Measurements from ENCODE around the gene BTBD9.

BTBD9 gene

DNA sequence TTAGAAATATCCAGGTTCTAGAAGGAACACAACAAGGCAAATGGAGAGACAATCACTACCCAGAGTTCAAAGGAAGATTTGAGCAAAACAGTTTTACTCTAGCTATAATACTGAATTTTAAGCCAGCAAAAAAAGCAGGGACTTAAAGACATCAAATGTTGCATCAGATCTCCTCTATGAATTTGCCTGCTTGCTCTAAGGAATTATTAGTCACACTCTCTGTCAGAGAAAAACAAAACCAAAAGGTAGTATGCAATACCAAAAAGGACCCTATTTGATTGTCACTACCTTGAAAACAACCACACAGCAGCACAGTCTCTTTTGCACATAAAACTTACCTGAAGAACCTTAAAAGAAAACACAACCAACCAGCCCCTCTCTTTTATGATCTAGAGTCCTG lies 46.3 kb downstream of the BTBD9 start:
- no peak for FAIRE-seq

DNA sequence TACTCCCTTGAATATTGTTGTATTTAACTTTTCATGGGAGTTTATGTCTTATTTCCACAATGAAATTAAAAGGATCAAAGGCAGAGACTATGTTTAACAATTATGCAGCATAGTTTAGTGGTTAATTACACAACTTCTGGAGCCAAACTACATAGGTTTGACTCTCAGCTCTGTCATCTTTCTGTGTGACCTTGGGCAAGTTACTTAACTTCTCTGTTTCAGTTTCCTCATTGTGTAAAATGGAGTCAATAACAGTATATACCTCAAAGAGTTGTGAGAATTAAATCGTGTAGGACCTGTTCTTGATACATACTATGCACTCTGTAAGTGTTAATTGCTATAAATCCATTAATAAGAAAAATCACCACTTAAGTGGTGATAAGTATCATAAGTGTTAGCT lies 48.3 kb downstream of the BTBD9 start:
- no peak for FAIRE-seq

DNA sequence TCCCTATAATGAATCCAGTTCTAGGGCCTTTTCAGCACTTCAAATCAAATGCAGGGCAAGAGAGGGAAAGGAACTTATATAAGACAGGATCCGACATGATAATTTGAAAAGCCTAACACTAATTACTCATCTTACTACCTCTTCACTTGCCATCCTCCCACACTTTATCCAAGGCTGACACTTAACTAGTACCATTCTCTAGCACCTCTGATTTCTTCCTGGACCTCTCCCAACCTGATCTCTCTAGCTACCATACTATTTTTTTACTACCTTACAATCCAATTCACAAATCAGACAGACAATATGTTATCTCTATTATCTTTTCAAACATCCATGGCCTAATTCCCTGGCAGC lies 50.4 kb downstream of the BTBD9 start:
- FAIRE-seq = no peak

DNA sequence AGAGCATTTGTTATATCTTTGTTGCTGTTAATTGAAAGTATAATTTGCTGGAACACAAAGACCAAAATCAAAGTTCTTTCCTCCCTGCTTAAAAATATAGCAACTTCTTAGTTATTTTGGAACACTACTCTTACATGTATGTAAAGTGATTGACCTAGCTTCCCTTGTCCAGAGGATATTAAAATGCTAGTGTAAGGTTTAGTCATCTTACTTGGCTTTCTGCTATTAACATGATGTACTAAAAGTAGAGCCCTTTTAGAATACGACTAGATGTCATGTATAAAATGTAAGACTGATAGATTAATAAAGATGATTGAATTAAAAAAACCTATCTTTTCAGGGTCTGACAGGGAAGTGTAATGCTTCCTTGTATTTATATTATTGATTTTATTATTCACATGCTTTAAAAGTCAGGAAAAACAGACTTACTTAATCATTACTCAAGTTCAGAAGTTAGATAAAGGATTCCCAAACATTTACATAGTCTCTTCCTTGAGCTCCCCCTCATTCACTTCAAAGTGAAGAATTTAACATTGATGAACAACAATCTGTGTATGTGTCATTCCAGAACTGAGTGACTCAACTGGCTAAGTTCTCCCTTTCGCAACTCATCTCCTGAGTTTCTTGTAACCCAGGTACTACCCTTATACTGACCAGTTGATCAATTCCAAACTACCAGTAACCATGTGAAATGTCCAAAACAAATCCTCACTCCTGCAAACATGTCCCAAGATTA lies 50.9 kb downstream of the BTBD9 start:
- no peak for FAIRE-seq

DNA sequence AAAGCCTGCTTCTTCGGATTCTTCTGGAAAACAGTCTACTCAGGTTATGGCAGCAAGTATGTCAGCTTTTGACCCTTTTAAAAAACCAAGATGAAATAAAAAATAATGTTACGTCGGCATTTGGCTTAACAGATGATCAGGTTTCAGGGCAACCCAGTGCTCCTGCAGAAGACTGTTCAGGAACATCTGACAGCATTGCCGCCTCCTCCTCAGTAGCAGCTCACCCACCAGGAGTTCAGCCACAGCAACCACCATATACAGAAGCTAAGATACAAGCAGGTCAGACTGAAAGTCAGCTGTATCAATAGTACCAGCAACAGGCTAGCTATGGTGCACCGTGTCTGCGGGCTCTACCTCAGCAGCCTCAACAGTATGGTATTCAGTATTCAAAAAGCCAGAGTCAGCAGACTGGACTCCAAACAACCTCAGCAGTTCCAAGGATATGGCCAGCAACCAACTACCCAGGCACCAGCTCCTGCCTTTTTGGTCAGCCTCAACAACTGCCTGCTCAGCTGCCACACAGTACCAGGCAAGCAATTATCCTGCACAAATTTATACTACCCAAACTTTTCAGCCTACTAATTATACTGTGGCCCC lies 51.9 kb downstream of the BTBD9 start:
- no peak for FAIRE-seq

DNA sequence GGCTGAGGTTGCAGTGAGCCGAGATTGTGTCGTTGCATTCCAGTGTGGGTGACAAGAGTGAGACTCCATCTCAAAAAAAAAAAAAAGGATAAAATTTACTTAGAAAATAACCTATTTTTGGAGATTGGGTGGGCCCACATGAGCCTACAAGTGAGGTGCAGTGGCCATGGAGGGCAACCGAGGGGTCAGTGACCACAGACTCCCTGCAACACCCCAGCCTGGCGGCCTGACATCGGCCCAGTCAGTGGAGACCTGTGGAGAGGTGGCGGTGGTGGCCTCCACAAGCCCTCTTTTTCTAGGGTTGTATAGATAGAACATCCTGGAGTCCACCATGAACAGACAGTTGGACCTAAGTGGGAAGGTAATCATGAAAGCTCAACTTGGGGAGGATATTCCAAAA lies 52.7 kb downstream of the BTBD9 start:
- no peak for FAIRE-seq

DNA sequence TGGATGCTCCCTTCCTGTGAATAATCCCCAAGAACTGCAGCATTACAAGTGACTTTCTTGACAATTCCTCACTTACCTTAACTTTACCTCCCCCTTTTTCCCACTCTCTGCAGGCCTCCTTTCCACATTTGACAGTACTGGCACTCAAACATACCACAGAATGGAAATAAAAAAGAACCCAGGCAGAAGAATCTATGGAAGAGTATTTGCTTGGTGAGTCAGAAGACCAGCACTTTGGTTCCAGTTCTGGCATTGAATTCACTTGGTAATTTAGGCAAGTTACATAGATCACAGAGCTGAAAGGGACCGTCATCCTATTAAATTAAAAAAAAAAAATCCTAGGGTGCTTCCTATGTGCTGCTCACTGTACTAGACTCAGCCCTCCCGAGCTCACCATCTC lies 55.0 kb downstream of the BTBD9 start:
- FAIRE-seq = no peak

DNA sequence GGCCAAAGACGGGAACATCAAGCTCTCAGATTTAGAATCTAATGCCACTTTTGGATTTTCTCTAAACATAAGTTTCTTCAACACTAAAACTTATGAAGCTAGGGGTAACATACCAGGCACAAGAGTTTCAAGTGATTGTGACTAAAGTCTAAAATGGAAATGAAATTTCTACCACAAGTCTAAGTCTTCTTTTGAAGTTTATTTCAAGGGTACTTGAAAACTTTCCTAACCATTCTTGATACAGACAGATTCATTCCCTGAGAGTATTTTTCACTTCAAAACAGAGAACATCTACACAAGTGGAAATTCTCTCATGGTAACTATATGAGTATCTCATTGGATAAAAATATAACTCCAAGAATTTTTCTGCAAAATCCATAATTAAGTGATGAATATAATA lies 56.2 kb downstream of the BTBD9 start:
- no peak for FAIRE-seq

DNA sequence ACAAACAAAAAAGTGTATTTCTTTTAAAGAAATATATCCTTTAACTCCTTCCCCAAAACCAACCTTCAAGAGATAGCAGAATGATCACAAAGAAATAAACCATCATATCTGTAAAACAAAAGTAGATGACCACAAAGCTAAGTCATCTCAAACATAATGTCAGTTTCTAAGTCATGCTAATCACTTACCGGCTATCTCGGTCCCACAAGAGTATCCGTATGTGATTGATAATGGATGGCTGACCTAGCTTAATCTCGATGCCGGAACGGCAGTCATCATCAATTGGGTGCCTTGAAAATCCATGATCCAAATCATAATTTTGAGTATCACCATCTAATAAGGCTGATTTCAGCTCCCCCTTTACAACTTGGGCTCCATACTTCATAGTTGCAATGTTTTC lies 59.7 kb downstream of the BTBD9 start:
- FAIRE-seq = no peak

DNA sequence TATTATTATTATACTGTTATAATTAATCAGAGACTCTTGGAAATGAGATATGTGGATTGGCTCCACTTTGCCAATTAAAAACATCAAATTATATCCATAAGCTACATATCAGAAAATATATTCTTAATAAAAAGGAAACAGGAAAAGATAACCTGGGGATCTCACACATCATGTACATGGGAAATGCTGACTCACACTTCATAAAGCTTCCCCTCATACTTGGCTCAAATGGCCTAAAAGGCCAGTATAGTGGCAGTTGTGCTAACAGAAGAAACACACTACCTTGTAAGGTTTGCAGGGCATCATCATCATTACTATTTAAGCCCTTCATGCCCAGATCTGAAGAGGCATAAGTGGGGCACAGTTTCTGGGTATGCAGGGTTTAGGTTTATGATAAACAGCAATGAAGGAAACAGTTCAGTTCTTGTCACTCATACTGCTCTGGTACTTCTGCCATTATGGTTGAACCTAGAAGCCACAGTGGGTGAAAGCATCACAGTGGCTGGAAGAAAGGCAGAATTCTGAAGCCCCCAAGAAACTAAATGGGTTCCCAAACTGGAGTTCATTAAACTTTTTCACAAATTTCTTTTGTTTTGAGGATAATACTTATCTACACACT lies 60.6 kb downstream of the BTBD9 start:
- FAIRE-seq = no peak

DNA sequence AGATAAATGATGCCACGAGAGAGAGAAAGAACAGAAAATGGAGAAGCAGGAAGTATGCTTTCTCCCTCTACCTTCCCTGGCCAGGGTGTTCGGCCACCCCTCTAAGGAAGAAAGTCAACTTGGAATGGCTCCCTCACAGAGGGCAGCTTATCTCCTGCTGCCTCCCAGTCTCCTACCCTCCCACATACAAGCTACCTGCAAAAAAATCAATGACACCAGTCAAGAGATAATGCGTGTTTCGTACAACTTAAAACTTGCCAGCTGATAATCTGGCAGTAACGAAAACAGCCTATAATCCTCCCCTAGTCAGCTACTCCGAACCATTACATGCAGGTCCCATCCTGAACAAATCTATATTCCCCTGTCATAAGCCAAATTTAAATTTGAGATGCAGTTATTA lies 61.7 kb downstream of the BTBD9 start:
- no peak for FAIRE-seq

DNA sequence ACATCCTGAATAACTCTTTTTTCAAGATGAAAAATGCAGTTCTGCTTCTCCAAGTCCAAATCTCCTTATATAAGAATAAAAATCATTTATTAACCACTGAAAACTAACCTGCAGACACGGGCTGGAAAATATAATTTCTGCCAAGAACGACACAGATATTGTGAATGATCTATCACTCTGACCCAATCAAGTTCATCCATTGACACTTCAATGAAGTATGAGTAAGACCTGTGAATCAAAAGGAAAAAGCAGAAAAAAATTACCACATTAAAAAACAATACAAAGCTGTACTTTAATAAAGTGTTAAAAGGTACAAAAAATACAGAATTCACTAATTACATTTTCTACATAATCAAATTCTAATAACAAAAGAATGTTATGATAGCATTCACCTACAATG lies 62.2 kb downstream of the BTBD9 start:
- FAIRE-seq = no peak

DNA sequence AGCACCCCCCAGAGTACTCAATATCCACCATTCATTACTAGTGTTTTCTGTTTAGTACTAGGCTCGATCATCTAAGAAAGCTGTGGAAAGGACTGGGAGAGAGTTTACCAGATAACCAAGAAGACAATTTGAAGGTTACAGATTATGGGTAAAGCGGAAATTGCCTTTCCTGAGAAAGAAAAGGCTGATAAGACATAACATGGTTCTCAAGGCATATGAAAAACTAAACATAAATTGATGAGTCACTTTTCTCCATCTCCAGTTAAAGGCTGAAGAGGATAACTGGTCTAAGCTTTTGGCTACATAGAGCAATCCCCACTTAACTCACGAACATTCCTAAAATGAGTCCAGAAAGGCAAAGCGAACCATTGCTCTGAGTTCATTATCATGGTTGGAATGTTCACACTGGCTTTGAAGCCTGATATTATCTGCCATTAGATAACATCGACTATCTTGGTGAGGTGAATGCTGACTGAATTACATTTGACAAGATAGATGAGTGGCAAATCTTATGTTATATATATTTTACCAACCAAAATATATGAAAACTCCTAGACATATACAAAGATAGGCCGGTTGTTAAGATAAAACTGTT lies 65.8 kb downstream of the BTBD9 start:
- FAIRE-seq = no peak

DNA sequence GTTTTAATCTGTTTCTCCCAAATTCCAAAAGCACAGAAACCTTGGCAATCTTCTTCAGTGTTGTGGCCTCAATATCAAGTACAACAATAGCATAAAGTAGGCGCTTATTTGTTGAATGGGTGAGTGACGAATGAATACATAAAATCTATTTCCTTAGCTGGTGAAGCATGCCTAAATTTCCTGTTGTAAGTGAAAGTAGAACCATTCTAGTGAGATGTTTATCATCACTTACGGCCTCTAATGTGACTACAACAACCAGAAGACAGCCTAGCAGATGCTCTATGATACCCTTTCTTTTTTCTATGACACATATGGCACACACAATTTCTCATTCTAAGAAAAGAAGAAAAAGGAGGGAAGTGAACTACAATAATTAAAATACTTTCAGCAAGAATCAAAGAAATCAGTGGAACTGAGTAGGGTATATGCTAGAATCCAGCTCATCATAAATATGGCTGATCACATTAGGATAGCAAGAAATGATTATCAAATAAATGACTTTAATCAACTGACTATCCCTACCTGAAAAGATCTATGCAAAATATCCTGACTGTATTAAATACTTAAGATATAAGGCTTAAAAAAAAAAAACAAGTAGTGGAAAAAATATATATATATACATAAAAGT lies 67.4 kb downstream of the BTBD9 start:
- FAIRE-seq = no peak

DNA sequence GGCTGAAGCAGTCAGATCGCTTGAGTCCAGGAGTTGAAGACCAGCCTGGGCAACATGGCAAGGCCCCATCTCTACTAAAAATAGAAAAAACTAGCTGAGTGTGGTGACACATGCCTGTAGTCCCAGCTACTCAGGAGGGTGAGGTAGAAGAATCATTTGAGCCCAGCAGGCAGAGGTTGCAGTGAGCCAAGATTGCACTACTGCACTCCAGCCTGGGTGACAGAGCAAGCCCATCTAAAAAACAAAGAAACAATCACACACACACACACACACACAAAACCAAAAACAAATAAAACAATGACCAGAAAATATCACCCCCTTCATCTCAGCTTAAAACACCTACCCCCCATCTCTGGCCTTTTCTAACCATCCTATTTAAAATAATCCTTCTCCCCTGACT lies 68.0 kb downstream of the BTBD9 start:
- no peak for FAIRE-seq

DNA sequence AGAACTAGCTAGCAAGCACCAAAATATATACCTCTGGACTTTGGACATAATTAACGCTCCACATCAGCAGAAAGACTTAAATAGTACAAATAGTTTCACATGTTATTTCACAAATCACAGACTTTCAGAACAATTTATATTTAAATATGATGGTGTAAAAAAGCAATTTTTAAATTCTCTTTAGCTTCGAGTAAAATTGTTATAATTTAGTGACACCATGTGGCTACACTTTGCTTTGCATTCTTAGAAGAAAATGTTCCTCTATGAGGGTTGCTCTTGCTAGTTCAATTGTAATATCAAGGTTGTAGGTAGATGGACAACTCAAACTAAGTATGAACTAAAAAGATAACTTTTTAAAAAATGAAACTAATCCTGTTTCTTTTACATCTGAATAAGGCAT lies 69.0 kb downstream of the BTBD9 start:
- FAIRE-seq = peak; percentile 96

DNA sequence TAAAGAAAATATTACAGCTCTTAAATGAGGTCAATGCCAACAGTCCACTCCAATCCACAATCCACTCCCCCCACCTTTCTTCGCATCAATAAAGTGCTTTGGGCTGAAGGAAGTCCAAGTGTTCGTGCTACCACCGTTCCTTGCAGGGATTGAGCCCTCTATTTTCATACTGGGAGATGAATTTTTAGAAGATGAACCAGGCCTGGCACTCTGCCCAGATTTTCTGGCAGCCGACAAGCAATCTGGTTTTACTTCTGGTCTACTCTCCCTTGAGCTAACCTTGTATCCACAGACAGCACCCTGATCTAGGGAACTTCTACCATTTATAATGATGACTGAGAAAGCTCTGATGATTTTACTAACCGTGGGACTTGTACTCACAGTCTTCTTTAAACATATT lies 72.3 kb downstream of the BTBD9 start:
- no peak for FAIRE-seq

DNA sequence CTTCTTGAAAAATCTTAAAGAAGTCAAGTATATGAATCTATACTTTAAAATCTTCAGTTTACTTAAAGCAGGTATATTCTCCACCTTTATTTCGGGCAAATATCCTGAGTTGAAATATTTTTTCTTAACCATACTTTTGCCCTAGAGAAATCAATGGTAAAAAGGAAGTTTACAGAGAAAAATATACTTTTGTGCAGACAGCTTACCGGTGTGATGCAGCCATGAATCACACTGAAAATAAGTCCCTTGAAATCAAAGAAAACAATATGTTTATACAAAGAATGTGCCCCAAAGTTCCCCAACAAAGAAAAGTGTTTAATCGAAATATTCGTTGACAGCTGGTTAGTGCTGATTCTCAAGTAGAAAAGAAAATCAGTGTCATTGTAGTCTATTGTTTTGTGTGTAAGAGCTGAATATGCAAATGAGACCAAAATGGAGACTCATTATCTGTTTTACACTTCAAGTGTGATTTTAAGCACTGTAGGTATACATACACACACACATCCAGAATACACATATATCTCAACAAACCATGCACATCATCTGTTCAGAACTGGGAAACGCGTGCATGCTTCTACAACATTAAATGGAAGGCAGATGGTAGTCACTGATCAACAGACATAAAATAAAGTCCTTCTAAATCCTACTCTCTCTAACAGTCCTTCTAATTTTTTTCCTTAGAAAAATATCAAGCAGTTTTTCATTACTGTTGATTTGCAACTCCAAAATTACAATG lies 73.3 kb downstream of the BTBD9 start:
- no peak for FAIRE-seq

DNA sequence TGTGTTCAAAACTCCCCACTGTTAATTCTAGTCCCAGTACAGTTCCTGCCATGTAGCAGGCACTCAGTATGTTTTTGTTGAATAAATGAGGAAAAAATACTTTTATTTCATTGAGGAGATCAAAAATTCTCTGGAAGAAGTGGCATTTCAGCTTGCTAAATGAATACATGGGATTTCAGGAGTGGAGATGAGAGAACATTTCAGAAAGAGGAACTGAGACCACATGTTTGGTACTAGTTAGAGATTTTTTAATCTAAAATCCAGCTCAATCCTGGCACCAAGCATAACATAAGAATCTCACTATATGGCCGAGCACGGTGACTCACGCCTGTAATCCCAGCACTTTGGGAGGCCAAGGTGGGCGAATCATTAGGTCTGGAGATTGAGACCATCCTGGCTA lies 75.4 kb downstream of the BTBD9 start:
- FAIRE-seq = no peak

DNA sequence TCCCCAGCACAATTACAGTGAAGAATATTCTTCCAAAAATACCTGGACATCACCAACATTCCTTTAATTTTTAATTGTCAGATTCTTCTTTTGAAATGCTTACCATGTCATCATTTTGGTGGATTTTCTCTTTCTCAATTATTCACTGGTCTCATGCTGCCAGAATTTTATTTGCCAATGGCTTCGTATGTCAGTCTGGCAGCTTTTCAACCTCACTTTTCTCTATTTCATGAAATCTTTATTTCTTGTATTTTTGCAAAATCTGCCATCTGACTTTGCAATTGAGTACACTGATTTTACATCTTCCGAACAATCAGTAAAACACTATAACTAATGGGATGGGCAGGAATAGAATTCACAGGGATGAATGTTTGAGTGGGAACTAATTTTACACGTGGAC lies 84.1 kb downstream of the BTBD9 start:
- no peak for FAIRE-seq

DNA sequence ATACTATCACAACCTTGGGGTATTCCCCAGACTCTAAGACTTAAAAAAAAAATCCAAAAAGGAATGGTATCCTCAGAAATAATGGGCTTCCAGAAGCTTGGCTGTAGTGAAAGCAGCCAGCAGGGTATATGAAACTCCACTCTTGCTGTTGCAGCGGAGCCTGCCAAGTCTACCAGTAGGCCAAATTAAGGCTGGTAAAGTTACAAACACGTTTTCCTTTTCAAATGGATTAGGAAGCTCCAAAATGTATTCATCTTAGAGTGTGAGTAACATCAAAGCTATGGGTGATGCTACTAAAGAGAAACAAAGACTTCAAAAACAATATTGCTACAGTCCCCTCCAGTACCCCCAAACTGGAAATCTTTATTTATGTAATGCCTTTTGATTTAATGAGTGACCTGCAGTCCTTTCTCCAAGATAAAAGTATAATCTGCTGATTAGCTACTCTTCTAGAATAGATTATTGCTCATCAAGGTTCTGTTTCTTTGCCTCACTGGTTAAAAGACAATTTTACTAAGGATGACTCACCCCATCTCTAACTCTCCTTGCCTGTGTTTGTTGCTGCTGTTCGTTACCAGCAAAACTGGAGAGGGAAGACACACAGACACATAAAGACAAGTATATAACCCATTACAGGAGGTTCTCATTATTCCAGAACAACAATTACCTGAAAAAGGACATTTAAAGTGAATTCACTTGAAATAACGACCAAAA lies 84.9 kb downstream of the BTBD9 start:
- no peak for FAIRE-seq

DNA sequence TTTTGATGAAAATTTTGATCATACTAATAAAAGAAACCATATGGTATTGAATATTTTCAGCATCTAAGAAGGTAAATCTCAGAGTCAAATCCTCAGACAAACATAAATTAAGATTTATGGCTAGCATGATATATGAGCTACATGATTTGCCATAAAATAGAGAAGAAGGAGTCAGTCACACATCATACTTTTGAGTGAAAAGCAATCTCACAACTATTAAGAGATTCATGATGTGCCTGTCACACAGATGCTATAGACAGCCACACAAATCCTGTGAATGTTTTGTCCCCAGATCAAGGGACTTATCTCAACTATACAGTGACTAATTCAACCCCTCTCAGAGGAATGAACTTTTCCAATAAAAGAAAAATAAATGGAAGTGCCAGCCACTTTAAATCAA lies 85.7 kb downstream of the BTBD9 start:
- FAIRE-seq = no peak

DNA sequence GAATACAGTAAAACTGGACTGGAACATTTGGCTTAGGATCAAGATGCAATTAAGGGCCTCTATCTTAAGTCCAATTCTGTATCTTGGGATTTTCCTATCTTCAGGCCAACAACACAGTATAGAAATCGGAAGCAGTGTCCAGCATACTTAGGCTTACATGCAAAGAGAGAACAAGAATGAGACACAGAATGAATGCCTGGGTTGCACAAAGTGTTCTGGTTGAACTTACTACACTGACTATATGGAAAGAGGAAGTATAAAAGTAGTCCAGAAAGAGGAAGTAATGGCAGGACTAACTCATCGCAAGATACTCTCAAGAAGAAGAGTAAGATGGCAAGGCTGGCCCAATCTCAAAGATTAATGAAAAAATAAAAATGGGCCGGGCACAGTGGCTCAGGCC lies 87.6 kb downstream of the BTBD9 start:
- no peak for FAIRE-seq

Data from G401.6 (cell line).